ENCODE measurements around the gene KCTD10. TPM values are rescaled to one million over a fixed set of nuclear protein-coding genes. Genes with fewer than 3 reads are reported as not detected.
A peak's percentile ranks its signal among the peaks of the same experiment; 100 is the strongest.
"Not testable (repeated sequence)": the region's sequence is repeated elsewhere in the genome, so short reads cannot be mapped to it uniquely, and the experiment has no call there.

The KCTD10 gene
- total RNA-seq, 4 donors from 2014 or later = 58.6 to 77.7 (median 67.2) TPM

- Histone ChIP-seq H3K9me3 (no peaks in the 10 kb centered on the region), H3K27me3 (no peaks in the 10 kb centered on the region), H3K4me1 (peaks cover 5 to 76% (median 29%) of the 10 kb centered on the region in 4 donors), H3K27ac (peak overlapping the region; percentile 91 to 98 (median 96)), H3K4me3 (peak overlapping the region; percentile 68 to 95 (median 92)), H3K36me3 (peaks cover 0 to 3% (median 0%) of the 10 kb centered on the region in 3 donors)
- WGBS, 2 donors = 15 to 17% methylated on average over 19 of the region's 19 CpGs
- TF ChIP-seq POLR2A (IDR thresholded peaks at IDR 0.05) (no peak), EP300 (IDR thresholded peaks at IDR 0.05) (no peak), CTCF (IDR thresholded peaks at IDR 0.05) (no peak)
- DNase-seq (ENCODE audit: low spot score in 2 of 2) = no peak
Measured at GRCh38 chr12:109475993-109476806, 900 bp downstream of the KCTD10 start.

GRCh38 chr12:109475121-109475520 lies 2.0 kb downstream of the KCTD10 start:
- DNase-seq (ENCODE audit: low spot score in 2 of 2) = no peak
- Histone ChIP-seq H3K4me1 (peaks cover 5 to 86% (median 29%) of the 10 kb centered on the region in 4 donors), H3K27me3 (no peaks in the 10 kb centered on the region), H3K4me3 (no peak overlapping the region), H3K36me3 (peaks cover 0 to 13% (median 0%) of the 10 kb centered on the region in 3 donors), H3K9me3 (no peaks in the 10 kb centered on the region), H3K27ac (peak overlapping the region in 1 of 4 donors; percentile 98)
- 85 to 87% methylated on average over 7 of the region's 7 CpGs for WGBS, 2 donors
- no peak for TF ChIP-seq CTCF (IDR thresholded peaks at IDR 0.05)
- TF ChIP-seq EP300 (IDR thresholded peaks at IDR 0.05) = no peak
- no peak for TF ChIP-seq POLR2A (IDR thresholded peaks at IDR 0.05)

- WGBS, 2 donors = 86 to 88% methylated on average over 16 of the region's 16 CpGs
- Histone ChIP-seq H3K36me3 (peaks cover 0 to 25% (median 6%) of the 10 kb centered on the region in 3 donors), H3K4me1 (peaks cover 3 to 84% (median 22%) of the 10 kb centered on the region in 4 donors)
- not testable (repeated sequence) for DNase-seq (ENCODE audit: low spot score in 2 of 2); H3K9me3 ChIP-seq; H3K4me3 ChIP-seq; H3K27me3 ChIP-seq; H3K27ac ChIP-seq
Measured at GRCh38 chr12:109473526-109474270, 3.4 kb downstream of the KCTD10 start.

GRCh38 chr12:109473006-109473405 lies 4.1 kb downstream of the KCTD10 start:
- Histone ChIP-seq H3K36me3 (peaks cover 0 to 32% (median 6%) of the 10 kb centered on the region in 3 donors), H3K4me1 (peaks cover 0 to 82% (median 17%) of the 10 kb centered on the region in 4 donors), H3K4me3 (no peak overlapping the region), H3K27me3 (no peaks in the 10 kb centered on the region), H3K9me3 (no peaks in the 10 kb centered on the region), H3K27ac (no peak overlapping the region)
- WGBS, 2 donors = 88 to 89% methylated on average over 3 of the region's 3 CpGs
- DNase-seq (ENCODE audit: low spot score in 2 of 2) = no peak
- TF ChIP-seq CTCF (IDR thresholded peaks at IDR 0.05) (no peak), EP300 (IDR thresholded peaks at IDR 0.05) (no peak), POLR2A (IDR thresholded peaks at IDR 0.05) (no peak)

- Histone ChIP-seq H3K4me1 (peaks cover 0 to 93% (median 26%) of the 10 kb centered on the region in 4 donors), H3K36me3 (peaks cover 0 to 62% (median 12%) of the 10 kb centered on the region in 3 donors), H3K27me3 (no peaks in the 10 kb centered on the region), H3K9me3 (no peaks in the 10 kb centered on the region), H3K27ac (peak overlapping the region in 2 of 4 donors; percentile 47), H3K4me3 (no peak overlapping the region)
- no peak for TF ChIP-seq POLR2A (IDR thresholded peaks at IDR 0.05)
- TF ChIP-seq CTCF (IDR thresholded peaks at IDR 0.05) = no peak
- WGBS, 2 donors = 75 to 88% methylated on average over 7 to 9 of the region's 10 CpGs
- no peak for DNase-seq (ENCODE audit: low spot score in 2 of 2)
Measured at GRCh38 chr12:109469517-109469916, 7.6 kb downstream of the KCTD10 start.
